OCI-M2 (cell line): Measurements from ENCODE around the gene GABPA.

ENCODE experiments used
- DNase-seq: peaks from one replicate; lab custom pipeline; 2025; ENCODE audit not compliant: unreplicated experiment; lab: John Stamatoyannopoulos, UW

Gene GABPA

GRCh38 chr21:25801217-25802014 lies 66.6 kb downstream of the GABPA start:
- peak; percentile 18 for DNase-seq

- DNase-seq: no peak
Measured at GRCh38 chr21:25806060-25806459, 71.3 kb downstream of the GABPA start.

- DNase-seq: no peak
Measured at GRCh38 chr21:25807191-25807590, 72.4 kb downstream of the GABPA start.

- no peak for DNase-seq
Measured at GRCh38 chr21:25809013-25809412, 74.2 kb downstream of the GABPA start.

- DNase-seq: no peak
Measured at GRCh38 chr21:25811186-25811585, 76.4 kb downstream of the GABPA start.

- DNase-seq: no peak
Measured at GRCh38 chr21:25813917-25814316, 79.1 kb downstream of the GABPA start.

- no peak for DNase-seq
Measured at GRCh38 chr21:25818121-25818520, 83.3 kb downstream of the GABPA start.

GRCh38 chr21:25818551-25818950 lies 83.8 kb downstream of the GABPA start:
- DNase-seq: no peak
